Activated CD8-positive, alpha-beta T cell treated with anti-CD3 and anti-CD28 coated beads for 36 hours (primary cell): ENCODE data around the gene NFKBIA. TPM values are rescaled to one million over a fixed set of nuclear protein-coding genes. Genes with fewer than 3 reads are reported as not detected.
A peak's percentile ranks its signal among the peaks of the same experiment; 100 is the strongest.

ENCODE experiments used
- ATAC-seq: fragments of 200-7000 bp; cut with Tn5 transposase; one replicate; pipeline ENCODE4 v1.10.0; 2021; ENCODE audit warnings: mild to moderate bottlenecking, moderate library complexity
- CTCF ChIA-PET: fragments of 350-600 bp; sonication (Branson Sonifier 250); formaldehyde crosslinking; loops from one replicate; lab custom pipeline; 2021; ENCODE audit warnings: antibody characterized with exemption; lab: Charles Lee
- POLR2A ChIA-PET: fragments of 350-600 bp; sonication (Branson Sonifier 250); formaldehyde crosslinking; loops from one replicate; lab custom pipeline; 2021; ENCODE audit warnings: antibody characterized with exemption; lab: Charles Lee
- DNase-seq: peaks from one replicate; pipeline ENCODE4 v3.0.0-alpha.2; 2020
- H3K27ac Mint-ChIP-seq: one replicate; pipeline ENCODE4 v1.8.0; 2021; ENCODE audit warnings: mild to moderate bottlenecking, mixed read lengths
- H3K27me3 Mint-ChIP-seq: one replicate; pipeline ENCODE4 v1.8.0; 2021; ENCODE audit warnings: mixed read lengths
- H3K36me3 Mint-ChIP-seq: one replicate; pipeline ENCODE4 v1.8.0; 2021; ENCODE audit warnings: low read depth, mixed read lengths
- H3K4me1 Mint-ChIP-seq: one replicate; pipeline ENCODE4 v1.8.0; 2021; ENCODE audit warnings: low read depth, mixed read lengths
- H3K4me3 Mint-ChIP-seq: one replicate; pipeline ENCODE4 v1.8.0; 2021; ENCODE audit warnings: mild to moderate bottlenecking, moderate library complexity, mixed read lengths
- H3K9me3 Mint-ChIP-seq: one replicate; pipeline ENCODE4 v1.8.0; 2021; ENCODE audit warnings: mixed read lengths
- CTCF ChIP-seq: fragments of 200-600 bp; IDR thresholded peaks from one replicate; pipeline ENCODE4 v1.8.0; 2022; ENCODE audit warnings: antibody characterized with exemption, mild to moderate bottlenecking
- intact Hi-C: fragments of 100-400 bp; cut with micrococcal nuclease; formaldehyde crosslinking; loops from one replicate; pipeline ENCODE4 v1.10.0; 2022
- total RNA-seq, 2 experiments: library from RNA; stranded (reverse); gene quantifications; one replicate each; pipeline ENCODE4 v1.2.3, GENCODE V29; 2021

NFKBIA gene
- total RNA-seq, 2 experiments from 2014 or later = 218 to 227 TPM

GRCh38 chr14:35393826-35394225 is 10.7 kb downstream of the NFKBIA start:
- intact Hi-C loops = no loop called here
- POLR2A ChIA-PET = interaction anchor here (0.7 to 6.4 kb wide), 2 partner anchors 9 to 27 kb away, joined by 3 to 50 read pairs; partner anchors contain the start of gene NFKBIA
- H3K4me1 Mint-ChIP-seq = peaks cover 19% of the 10 kb centered on the region
- no peak overlapping the region for H3K4me3 Mint-ChIP-seq
- TF ChIP-seq CTCF = no peak
- no peaks in the 10 kb centered on the region for H3K36me3 Mint-ChIP-seq
- ATAC-seq (no peak), DNase-seq (no peak)
- no peak overlapping the region for H3K27ac Mint-ChIP-seq
- no peaks in the 10 kb centered on the region for H3K27me3 Mint-ChIP-seq
- H3K9me3 Mint-ChIP-seq = no peaks in the 10 kb centered on the region
- CTCF ChIA-PET = interaction anchor here (0.8 to 1.9 kb wide), 5 partner anchors 11 to 108 kb away, joined by 3 to 4 read pairs (median 3); no protein-coding TSS in a partner anchor

GRCh38 chr14:35392103-35392502 is 12.4 kb downstream of the NFKBIA start:
- Mint-ChIP-seq H3K4me3 (no peak overlapping the region), H3K9me3 (no peaks in the 10 kb centered on the region), H3K4me1 (peaks cover 7% of the 10 kb centered on the region), H3K27ac (no peak overlapping the region), H3K27me3 (no peaks in the 10 kb centered on the region), H3K36me3 (no peaks in the 10 kb centered on the region)
- ATAC-seq (no peak), DNase-seq (no peak)
- intact Hi-C loops = no loop called here
- POLR2A ChIA-PET = interaction anchor here (0.6 to 6.4 kb wide), 4 partner anchors 11 to 193 kb away, joined by 3 to 50 read pairs (median 4); partner anchors contain the start of gene NFKBIA
- CTCF ChIA-PET = interaction anchor here (1.0 to 1.1 kb wide), 2 partner anchors 9 to 11 kb away, joined by 3 to 4 read pairs; no protein-coding TSS in a partner anchor
- no peak for TF ChIP-seq CTCF

- intact Hi-C loops = no loop called here
- ChIA-PET POLR2A (interaction anchor here (1.0 to 6.4 kb wide), 3 partner anchors 9 to 156 kb away, joined by 3 to 50 read pairs (median 4); partner anchors contain the start of gene NFKBIA), CTCF (interaction anchor here (1.0 to 1.1 kb wide), 2 partner anchors 9 to 11 kb away, joined by 3 to 4 read pairs; no protein-coding TSS in a partner anchor)
- DNase-seq (no peak), ATAC-seq (peak; percentile 9)
- H3K36me3 Mint-ChIP-seq = no peaks in the 10 kb centered on the region
- no peak for TF ChIP-seq CTCF
- H3K4me1 Mint-ChIP-seq = peaks cover 7% of the 10 kb centered on the region
- no peak overlapping the region for H3K4me3 Mint-ChIP-seq
- H3K27me3 Mint-ChIP-seq = no peaks in the 10 kb centered on the region
- no peaks in the 10 kb centered on the region for H3K9me3 Mint-ChIP-seq
- H3K27ac Mint-ChIP-seq = no peak overlapping the region
Measured at GRCh38 chr14:35391388-35391710, 13.2 kb downstream of the NFKBIA start.

- Mint-ChIP-seq H3K4me3 (no peak overlapping the region), H3K27me3 (no peaks in the 10 kb centered on the region), H3K9me3 (no peaks in the 10 kb centered on the region), H3K36me3 (no peaks in the 10 kb centered on the region), H3K27ac (no peak overlapping the region), H3K4me1 (peaks cover 7% of the 10 kb centered on the region)
- peak; percentile 80 for ATAC-seq
- POLR2A ChIA-PET = interaction anchor here (0.7 to 6.4 kb wide), 4 partner anchors 10 to 156 kb away, joined by 3 to 50 read pairs (median 4); partner anchors contain the start of gene NFKBIA
- TF ChIP-seq CTCF = no peak
- intact Hi-C loops = no loop called here
- CTCF ChIA-PET = no interaction called here
- DNase-seq = peak; percentile 48
Measured at GRCh38 chr14:35390577-35391387, 13.8 kb downstream of the NFKBIA start.

GRCh38 chr14:35389315-35389667 is 15.3 kb downstream of the NFKBIA start:
- ATAC-seq = no peak
- H3K27me3 Mint-ChIP-seq = no peaks in the 10 kb centered on the region
- no peaks in the 10 kb centered on the region for H3K9me3 Mint-ChIP-seq
- TF ChIP-seq CTCF = no peak
- no peaks in the 10 kb centered on the region for H3K36me3 Mint-ChIP-seq
- no peak overlapping the region for H3K4me3 Mint-ChIP-seq
- ChIA-PET POLR2A (interaction anchor here (6.4 kb wide), 1 partner anchor 14 kb away, joined by 50 read pairs; the partner anchor contains the start of gene NFKBIA), CTCF (no interaction called here)
- intact Hi-C loops = no loop called here
- peaks cover 2% of the 10 kb centered on the region for H3K4me1 Mint-ChIP-seq
- DNase-seq = no peak
- no peak overlapping the region for H3K27ac Mint-ChIP-seq
